Lower leg skin (tissue), 3 donors: ENCODE results near the gene PNMT.

Experiments
- POLR2A ChIP-seq, 2 donors: fragments of 450-650 bp; IDR thresholded peaks; one replicate each; pipeline ENCODE4 v1.6.1; 2016 to 2017; ENCODE audit warnings: antibody characterized with exemption in 2 of 2, mild to moderate bottlenecking in 1 of 2, moderate library complexity in 1 of 2
- TF ChIP-seq, protein P1 (sequence below), 3 donors: fragments of 450-650 bp; IDR thresholded peaks; one replicate each; pipeline ENCODE4 v1.5.1; 2016; ENCODE audit warnings: antibody characterized with exemption in 3 of 3, mild to moderate bottlenecking in 3 of 3, moderate library complexity in 2 of 3

DNA sequence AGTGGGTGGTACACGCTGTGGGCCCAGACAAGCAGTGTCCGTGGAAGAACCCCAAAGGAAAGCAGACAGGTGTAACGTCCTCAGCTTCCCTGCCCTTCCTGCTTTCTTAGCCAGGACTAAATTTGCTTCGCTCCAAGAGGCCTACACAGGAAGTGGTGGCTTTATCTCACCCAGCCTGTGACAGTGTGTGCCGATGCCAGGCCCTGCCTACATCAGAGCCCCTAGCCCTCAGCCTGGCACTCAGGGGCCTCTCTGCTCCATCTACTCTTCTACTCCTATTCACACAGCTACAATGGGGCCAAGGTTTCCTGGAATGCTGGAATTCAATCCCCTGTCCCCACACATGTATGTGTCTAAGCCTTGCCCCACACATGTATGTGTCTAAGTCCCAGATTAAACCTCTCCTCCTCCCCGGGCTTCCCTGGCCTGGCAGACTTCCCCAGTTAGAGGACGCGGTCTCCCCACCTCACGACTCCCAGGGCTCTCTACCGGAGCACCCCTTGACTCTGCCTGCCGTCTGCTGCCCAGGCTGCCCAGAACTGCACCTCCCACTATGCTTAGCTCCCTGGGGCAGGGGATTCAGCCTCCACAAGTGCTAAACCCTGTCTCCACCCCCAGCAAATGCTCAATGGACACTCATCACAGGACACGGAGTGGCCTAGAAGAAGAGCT is 11.4 kb downstream of the PNMT start:
- TF ChIP-seq, protein P1, sequence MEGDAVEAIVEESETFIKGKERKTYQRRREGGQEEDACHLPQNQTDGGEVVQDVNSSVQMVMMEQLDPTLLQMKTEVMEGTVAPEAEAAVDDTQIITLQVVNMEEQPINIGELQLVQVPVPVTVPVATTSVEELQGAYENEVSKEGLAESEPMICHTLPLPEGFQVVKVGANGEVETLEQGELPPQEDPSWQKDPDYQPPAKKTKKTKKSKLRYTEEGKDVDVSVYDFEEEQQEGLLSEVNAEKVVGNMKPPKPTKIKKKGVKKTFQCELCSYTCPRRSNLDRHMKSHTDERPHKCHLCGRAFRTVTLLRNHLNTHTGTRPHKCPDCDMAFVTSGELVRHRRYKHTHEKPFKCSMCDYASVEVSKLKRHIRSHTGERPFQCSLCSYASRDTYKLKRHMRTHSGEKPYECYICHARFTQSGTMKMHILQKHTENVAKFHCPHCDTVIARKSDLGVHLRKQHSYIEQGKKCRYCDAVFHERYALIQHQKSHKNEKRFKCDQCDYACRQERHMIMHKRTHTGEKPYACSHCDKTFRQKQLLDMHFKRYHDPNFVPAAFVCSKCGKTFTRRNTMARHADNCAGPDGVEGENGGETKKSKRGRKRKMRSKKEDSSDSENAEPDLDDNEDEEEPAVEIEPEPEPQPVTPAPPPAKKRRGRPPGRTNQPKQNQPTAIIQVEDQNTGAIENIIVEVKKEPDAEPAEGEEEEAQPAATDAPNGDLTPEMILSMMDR (IDR thresholded peaks at IDR 0.05) = no peak
- no peak for TF ChIP-seq POLR2A (IDR thresholded peaks at IDR 0.05)
